Cerebellar nuclear complex (tissue), 1 donor: ENCODE measurements around the gene SP110.
"Not testable (repeated sequence)": the region's sequence is repeated elsewhere in the genome, so short reads cannot be mapped to it uniquely, and the experiment has no call there.

Experiments
- DNase-seq, 2 experiments: peaks; one replicate each; lab custom pipeline; 2025; lab: John Stamatoyannopoulos, UW

Gene SP110

GRCh38 chr2:230219419-230220331, at the start of gene SP110:
Gene SP110, minus strand, starts transcription at chr2:230219984. Its CDS starts 3,057 bp downstream, at chr2:230216927.
- no peak for DNase-seq

- no peak for DNase-seq
Observed at GRCh38 chr2:230268606-230269243, 48.9 kb upstream of the SP110 start.

- no peak for DNase-seq
Observed at GRCh38 chr2:230267556-230267955, 47.8 kb upstream of the SP110 start.

- DNase-seq = no peak
Observed at GRCh38 chr2:230267059-230267458, 47.3 kb upstream of the SP110 start.

- no peak for DNase-seq
Observed at GRCh38 chr2:230266638-230267037, 46.9 kb upstream of the SP110 start.

- DNase-seq = not testable (repeated sequence)
Observed at GRCh38 chr2:230264945-230265344, 45.2 kb upstream of the SP110 start.

- no peak for DNase-seq
Observed at GRCh38 chr2:230262246-230262645, 42.5 kb upstream of the SP110 start.

GRCh38 chr2:230258483-230258882, 38.7 kb upstream of the SP110 start:
- DNase-seq = no peak

- no peak for DNase-seq
Observed at GRCh38 chr2:230256733-230257332, 37.0 kb upstream of the SP110 start.

- no peak for DNase-seq
Observed at GRCh38 chr2:230254152-230254881, 34.5 kb upstream of the SP110 start.

- DNase-seq = no peak
Observed at GRCh38 chr2:230250231-230250630, 30.4 kb upstream of the SP110 start.

- no peak for DNase-seq
Observed at GRCh38 chr2:230246206-230246605, 26.4 kb upstream of the SP110 start.

GRCh38 chr2:230244211-230244610, 24.4 kb upstream of the SP110 start:
- no peak for DNase-seq

GRCh38 chr2:230234845-230235244, 15.1 kb upstream of the SP110 start:
- no peak for DNase-seq

- no peak for DNase-seq
Observed at GRCh38 chr2:230234122-230234722, 14.4 kb upstream of the SP110 start.

GRCh38 chr2:230231251-230231650, 11.5 kb upstream of the SP110 start:
- no peak for DNase-seq

- no peak for DNase-seq
Observed at GRCh38 chr2:230230496-230231200, 10.9 kb upstream of the SP110 start.

- DNase-seq = no peak
Observed at GRCh38 chr2:230230087-230230486, 10.3 kb upstream of the SP110 start.

- no peak for DNase-seq
Observed at GRCh38 chr2:230227216-230227615, 7.4 kb upstream of the SP110 start.

GRCh38 chr2:230226051-230226551, 6.3 kb upstream of the SP110 start:
- no peak for DNase-seq

- no peak for DNase-seq
Observed at GRCh38 chr2:230225486-230225885, 5.7 kb upstream of the SP110 start, which contains the start of gene SP140. Gene SP140, plus strand, starts transcription at chr2:230225736. Its CDS starts 109 bp downstream, at chr2:230225845.
